COR-L47 (cell line): ENCODE data around the gene CAPZB.
"Not testable (repeated sequence)": the region's sequence is repeated elsewhere in the genome, so short reads cannot be mapped to it uniquely, and the experiment has no call there.

ENCODE experiments used
- DNase-seq: peaks from one replicate; lab custom pipeline; 2025; lab: John Stamatoyannopoulos, UW

The CAPZB gene

DNA sequence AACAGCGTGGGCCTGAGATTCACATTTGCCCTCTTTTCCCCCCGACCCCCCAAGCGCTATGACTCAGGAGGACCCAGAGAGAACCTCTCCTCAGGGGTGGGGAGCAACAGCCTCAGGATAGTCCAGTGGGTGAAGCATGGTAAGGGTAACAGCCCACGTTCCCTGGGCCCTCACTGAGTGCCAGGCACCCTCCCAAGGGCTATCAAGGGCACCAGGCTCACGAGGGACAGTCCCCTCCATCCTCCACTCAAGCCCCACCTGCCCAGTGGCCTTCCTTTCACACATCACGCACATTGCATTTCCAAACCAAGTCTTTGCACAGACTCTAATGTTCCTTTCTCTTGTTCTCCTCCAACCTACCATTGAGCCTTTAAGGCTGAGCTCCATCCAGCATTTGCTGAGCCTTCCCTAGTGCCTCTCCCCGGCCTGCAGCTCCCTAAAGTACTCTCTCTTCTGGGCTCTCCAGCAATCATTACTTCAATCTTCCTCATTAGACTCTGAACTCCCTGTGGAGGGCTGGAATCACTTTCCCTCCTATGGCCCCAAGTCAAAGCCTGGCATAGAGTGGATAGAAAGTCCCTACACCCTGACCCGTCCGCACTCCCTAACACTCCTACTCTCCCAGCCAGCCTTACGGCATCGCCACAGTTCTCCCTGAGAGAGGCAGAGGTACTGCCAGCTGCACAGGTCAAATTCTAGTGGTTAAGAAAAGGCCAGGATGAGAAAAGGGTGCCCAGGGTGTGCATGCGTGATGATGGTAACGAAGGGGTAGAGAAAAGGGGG lies 174.4 kb downstream of the CAPZB start:
- DNase-seq = no peak

DNA sequence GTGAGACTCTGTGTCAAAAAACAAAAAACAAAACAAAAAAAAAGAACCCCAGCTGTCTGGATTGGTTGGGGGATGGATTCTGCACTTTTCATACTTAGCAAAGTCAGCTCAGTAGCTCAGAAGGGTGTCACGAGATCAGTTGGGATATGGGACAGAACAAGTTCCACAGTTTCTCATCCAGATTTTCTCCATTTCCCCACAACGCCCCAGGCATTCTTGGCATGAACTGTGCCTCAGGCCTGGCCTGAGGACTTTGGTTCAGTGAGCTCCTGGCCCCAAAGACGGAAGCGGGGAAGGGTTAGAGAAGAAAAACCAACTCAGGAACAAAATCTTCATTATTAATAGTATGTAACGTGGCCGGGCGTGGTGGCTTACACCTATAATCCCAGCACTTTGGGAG lies 175.3 kb downstream of the CAPZB start:
- no peak for DNase-seq

DNA sequence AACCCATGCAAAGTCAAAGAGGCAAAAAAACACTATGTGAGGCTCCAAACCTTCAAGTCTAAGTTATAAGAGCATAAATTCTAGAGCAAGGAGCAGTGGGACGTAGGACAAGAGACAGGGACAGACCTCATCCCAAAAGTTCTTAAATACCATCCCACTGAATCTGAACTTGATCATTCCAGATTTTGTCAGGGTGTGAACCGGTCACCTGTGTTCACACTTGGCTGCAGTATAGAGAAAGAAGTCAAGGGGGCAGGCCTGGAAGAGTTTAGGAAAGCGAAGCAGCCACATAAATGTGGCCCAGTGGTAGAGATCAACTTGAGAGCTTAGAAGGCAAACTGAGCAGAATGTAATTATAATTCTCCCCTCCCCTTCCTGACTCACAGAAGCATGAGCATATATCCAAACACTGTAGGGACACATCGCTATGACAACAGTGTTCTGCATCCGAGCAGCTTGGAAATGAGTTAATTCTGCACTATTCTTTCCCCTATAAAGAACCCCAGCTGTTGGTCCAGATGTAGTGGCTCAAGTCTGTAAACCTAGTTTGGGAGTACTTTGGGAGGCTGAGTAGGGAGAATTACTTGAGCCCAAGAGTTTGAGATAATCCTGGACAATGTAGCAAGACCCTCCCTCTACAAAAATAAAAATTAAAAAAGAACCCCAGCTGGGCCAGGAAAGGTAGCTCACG lies 176.1 kb downstream of the CAPZB start:
- DNase-seq = no peak

DNA sequence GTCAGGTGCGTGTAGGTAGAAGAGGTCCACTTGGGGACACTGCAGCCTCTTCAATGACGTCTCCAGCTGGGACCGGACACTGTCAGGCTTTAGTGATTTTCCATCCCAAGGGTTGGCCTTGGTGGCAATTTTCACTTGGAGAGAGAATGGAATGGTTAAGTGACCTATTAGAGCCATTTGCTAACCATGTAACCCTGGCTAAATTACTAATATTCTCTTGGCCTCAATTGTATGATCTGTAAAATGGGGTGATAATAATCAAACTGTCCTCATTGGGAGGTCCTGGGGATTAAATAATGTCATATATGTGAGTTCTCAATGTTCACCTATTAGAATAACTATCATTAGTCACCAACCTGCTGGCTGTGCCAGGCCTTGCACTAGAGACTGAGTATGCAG lies 176.8 kb downstream of the CAPZB start:
- no peak for DNase-seq

GRCh38 chr1:19307794-19308508 lies 177.4 kb downstream of the CAPZB start:
- DNase-seq = no peak

DNA sequence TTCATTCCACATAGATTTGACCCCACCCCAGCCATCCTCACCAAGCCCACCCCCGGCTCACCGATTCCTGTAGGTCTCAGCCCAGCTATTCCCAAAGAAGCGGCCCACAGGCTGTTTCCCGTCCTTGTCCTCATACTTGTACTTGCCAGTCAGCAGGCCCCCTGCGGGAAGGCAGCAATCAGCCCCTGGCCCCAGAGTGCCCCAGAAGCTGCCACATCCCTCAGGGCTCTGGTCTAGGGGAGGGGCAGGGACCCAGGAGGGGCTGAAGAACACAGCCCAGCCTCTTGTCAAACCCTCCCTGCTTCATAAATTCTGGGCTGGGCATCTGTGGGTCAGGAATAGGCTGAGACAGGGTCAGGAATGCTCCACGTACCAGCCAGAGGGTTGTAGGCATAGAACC lies 178.4 kb downstream of the CAPZB start:
- DNase-seq = no peak

- no peak for DNase-seq
Observed at GRCh38 chr1:19305880-19306279, 179.5 kb downstream of the CAPZB start.

- not testable (repeated sequence) for DNase-seq
Observed at GRCh38 chr1:19304081-19304480, 181.3 kb downstream of the CAPZB start.

DNA sequence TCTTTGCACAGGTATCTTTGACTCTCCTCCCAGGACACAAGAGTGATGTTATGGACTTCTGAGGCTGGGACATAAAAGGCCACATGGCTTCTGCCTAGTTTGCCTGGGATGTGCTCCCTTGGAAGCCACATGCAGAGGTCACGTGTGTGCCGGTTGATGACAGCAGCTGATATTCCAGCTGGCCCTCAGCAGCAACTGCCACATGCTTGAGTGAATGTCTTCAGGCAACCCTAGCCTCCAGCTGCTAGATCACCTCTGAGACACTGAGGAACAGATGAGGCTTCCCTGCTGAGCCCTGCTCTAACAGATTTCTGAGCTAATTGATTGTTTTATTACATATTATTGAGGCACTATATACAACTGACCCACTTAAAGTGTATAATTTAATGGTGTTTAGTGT lies 185.1 kb downstream of the CAPZB start:
- DNase-seq = no peak

DNA sequence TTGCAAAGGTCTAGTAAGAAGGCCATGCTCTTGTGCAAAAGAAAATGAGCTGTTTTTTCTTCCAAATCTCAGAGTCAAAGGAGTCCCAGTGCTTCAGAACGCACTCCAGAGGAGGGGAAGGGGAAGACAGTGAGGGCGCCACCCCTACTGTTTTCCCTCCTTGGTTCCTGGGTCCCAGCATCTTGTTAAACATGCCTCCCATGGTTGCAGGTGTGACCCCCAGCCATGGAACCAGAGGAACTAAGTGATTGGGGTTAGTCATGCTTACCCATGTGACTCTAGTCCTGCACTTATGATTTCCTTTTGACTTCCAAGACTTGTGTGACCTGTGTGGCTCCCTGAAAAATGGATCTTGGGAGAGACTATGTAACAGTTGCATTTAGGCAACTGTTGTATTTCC lies 190.7 kb downstream of the CAPZB start:
- no peak for DNase-seq

GRCh38 chr1:19289244-19289643 lies 196.1 kb downstream of the CAPZB start:
- no peak for DNase-seq
